ENCODE measurements around the gene BRD3OS.

Gene BRD3OS

GRCh38 chr9:134007150-134007549, 18.1 kb upstream of the BRD3OS start:
- DNase-seq: no peak

- no peak for DNase-seq
Measured at GRCh38 chr9:134007571-134007970, 17.7 kb upstream of the BRD3OS start.

GRCh38 chr9:134010310-134011173, 14.7 kb upstream of the BRD3OS start:
- DNase-seq: no peak

GRCh38 chr9:134011401-134011800, 13.9 kb upstream of the BRD3OS start:
- DNase-seq: no peak

- DNase-seq: no peak
Measured at GRCh38 chr9:134014946-134015345, 10.3 kb upstream of the BRD3OS start.

- no peak for DNase-seq
Measured at GRCh38 chr9:134024214-134024792, 978 bp upstream of the BRD3OS start.

GRCh38 chr9:134025606-134026541, 593 bp downstream of the BRD3OS start:
- DNase-seq: no peak

- DNase-seq: no peak
Measured at GRCh38 chr9:134026581-134026980, 1.3 kb downstream of the BRD3OS start.

- DNase-seq: no peak
Measured at GRCh38 chr9:134026981-134027380, 1.7 kb downstream of the BRD3OS start.

GRCh38 chr9:134027561-134027960, 2.3 kb downstream of the BRD3OS start:
- no peak for DNase-seq

GRCh38 chr9:134028076-134028475, 2.8 kb downstream of the BRD3OS start:
- no peak for DNase-seq

- no peak for DNase-seq
Measured at GRCh38 chr9:134028575-134029247, 3.4 kb downstream of the BRD3OS start.

- DNase-seq: no peak
Measured at GRCh38 chr9:134029248-134030226, 4.3 kb downstream of the BRD3OS start.

- no peak for DNase-seq
Measured at GRCh38 chr9:134030821-134031470, 5.7 kb downstream of the BRD3OS start.

GRCh38 chr9:134031783-134032182, 6.5 kb downstream of the BRD3OS start:
- no peak for DNase-seq

GRCh38 chr9:134032456-134033222, 7.4 kb downstream of the BRD3OS start:
- DNase-seq: no peak

- DNase-seq: no peak
Measured at GRCh38 chr9:134033516-134034214, 8.4 kb downstream of the BRD3OS start.

GRCh38 chr9:134034215-134035040, 9.1 kb downstream of the BRD3OS start:
- no peak for DNase-seq

All from GOT3 (cell line).